Fibroblast of the aortic adventitia (primary cell): ENCODE data around the gene ANKRD16. TPM values are rescaled to one million over a fixed set of nuclear protein-coding genes. Genes with fewer than 3 reads are reported as not detected.
A peak's percentile ranks its signal among the peaks of the same experiment; 100 is the strongest.

Experiments
- DNase-seq: peaks from one replicate; pipeline ENCODE4 v3.0.0-alpha.2; 2010; ENCODE audit warnings: low read depth
- H3K4me3 ChIP-seq: 2 replicates; pipeline ENCODE4 v1.5.1; 2011; ENCODE audit warnings: low read depth, mild to moderate bottlenecking, control low read depth, low read length, moderate library complexity
- total RNA-seq: library from RNA; depleted of rRNA; stranded (reverse); fragments of >200 nt; gene quantifications from 2 replicates; pipeline ENCODE4 v1.2.3, GENCODE V29; 2012; ENCODE audit warnings: low replicate concordance
- TF ChIP-seq, protein P1 (sequence below): IDR thresholded peaks from 2 replicates; pipeline ENCODE4 v1.5.1; 2011; ENCODE audit warnings: mild to moderate bottlenecking, low read length, control low read depth, inconsistent platforms; ENCODE audit not compliant: insufficient read depth

Gene ANKRD16
- total RNA-seq, 1 donor: 5.0 TPM

DNA sequence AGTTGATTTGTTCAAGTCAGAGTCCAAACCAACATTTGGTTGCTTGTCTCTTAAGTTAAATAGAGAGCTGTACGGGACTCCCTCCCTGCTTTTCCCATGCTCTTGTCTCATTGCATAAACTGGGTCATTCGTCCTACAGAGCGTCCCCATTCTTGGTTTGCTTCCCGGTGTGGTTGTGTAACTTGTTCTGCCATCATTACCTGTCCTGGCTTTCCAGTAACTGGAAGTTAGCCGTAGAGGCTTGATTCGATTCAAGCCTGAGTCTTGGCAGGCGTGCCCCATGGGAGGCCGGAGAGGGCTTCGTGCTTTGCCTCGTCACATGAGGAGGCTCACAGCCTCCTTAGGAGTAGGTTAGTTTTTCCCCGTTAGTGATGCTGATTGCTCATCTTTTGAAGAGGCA is 40.6 kb upstream of the ANKRD16 start:
- DNase-seq: no peak

GRCh38 chr10:5929442-5929841 is 39.7 kb upstream of the ANKRD16 start:
- no peak overlapping the region for H3K4me3 ChIP-seq
- TF ChIP-seq, protein P1, sequence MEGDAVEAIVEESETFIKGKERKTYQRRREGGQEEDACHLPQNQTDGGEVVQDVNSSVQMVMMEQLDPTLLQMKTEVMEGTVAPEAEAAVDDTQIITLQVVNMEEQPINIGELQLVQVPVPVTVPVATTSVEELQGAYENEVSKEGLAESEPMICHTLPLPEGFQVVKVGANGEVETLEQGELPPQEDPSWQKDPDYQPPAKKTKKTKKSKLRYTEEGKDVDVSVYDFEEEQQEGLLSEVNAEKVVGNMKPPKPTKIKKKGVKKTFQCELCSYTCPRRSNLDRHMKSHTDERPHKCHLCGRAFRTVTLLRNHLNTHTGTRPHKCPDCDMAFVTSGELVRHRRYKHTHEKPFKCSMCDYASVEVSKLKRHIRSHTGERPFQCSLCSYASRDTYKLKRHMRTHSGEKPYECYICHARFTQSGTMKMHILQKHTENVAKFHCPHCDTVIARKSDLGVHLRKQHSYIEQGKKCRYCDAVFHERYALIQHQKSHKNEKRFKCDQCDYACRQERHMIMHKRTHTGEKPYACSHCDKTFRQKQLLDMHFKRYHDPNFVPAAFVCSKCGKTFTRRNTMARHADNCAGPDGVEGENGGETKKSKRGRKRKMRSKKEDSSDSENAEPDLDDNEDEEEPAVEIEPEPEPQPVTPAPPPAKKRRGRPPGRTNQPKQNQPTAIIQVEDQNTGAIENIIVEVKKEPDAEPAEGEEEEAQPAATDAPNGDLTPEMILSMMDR: no peak
- DNase-seq: no peak

More for the DNA sequence above, 40.6 kb upstream of the ANKRD16 start:
- TF ChIP-seq, protein P1: no peak
- H3K4me3 ChIP-seq: no peak overlapping the region

DNA sequence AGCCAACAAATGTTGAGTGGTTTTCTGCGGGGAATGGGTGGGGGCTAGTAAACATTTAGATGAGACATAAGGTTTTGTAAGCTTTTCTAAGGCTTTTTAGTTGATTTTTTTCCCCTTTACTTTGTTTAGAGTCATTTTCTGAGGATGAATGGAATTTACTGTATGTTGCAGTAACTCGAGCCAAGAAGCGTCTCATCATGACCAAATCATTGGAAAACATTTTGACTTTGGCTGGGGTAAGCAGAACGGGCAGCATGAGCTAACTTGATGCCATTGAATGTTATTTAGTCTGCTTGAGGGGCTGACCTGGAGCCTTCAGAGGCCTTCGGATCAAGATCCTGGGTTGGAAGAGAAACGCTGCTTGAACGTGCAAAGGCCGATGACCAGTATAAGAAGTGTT is 37.6 kb upstream of the ANKRD16 start:
- TF ChIP-seq, protein P1: no peak
- no peak overlapping the region for H3K4me3 ChIP-seq
- DNase-seq: peak; percentile 88

- no peak overlapping the region for H3K4me3 ChIP-seq
- TF ChIP-seq, protein P1: no peak
- no peak for DNase-seq
Observed at GRCh38 chr10:5924889-5925288, 35.2 kb upstream of the ANKRD16 start.

DNA sequence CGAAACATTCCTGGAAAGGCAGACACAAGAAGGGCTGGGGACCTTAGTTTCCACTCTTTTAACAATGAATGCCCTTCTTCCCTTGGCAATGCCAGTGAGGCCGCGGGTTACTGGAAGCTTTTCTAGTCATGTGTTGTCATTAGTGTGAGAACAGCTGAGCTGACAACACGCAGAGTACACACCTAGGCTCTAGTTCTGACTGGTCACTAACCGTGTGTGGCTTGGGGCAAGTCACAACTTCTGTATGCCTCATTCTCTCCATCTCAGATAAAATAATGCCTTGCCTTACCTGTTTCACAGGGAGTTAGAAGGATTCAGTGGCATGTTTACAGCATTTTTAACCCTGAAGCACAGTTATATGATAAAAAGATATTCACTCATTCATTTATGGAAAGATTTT is 32.1 kb upstream of the ANKRD16 start:
- TF ChIP-seq, protein P1: no peak
- H3K4me3 ChIP-seq: no peak overlapping the region
- DNase-seq: no peak

- H3K4me3 ChIP-seq: no peak overlapping the region
- TF ChIP-seq, protein P1: no peak
- DNase-seq: no peak
Observed at GRCh38 chr10:5919568-5919967, 29.9 kb upstream of the ANKRD16 start.

GRCh38 chr10:5918763-5919162 is 29.1 kb upstream of the ANKRD16 start:
- no peak for DNase-seq
- TF ChIP-seq, protein P1: no peak

More at GRCh38 chr10:5918763-5919162, 29.1 kb upstream of the ANKRD16 start:
- no peak overlapping the region for H3K4me3 ChIP-seq
